GM23338 (cell line): Measurements from ENCODE around the gene ITPR3. TPM values are rescaled to one million over a fixed set of nuclear protein-coding genes. Genes with fewer than 3 reads are reported as not detected.

Experiments used
- CREB1 ChIP-seq: fragments of 250-450 bp; sonication (Bioruptor Pico); IDR thresholded peaks from 2 replicates; pipeline ENCODE4 v1.5.0; 2020; ENCODE audit warnings: low read depth, mild to moderate bottlenecking, moderate library complexity
- EZH2phosphoT487 ChIP-seq: fragments of 200-600 bp; sonication (generic); IDR thresholded peaks from one replicate; pipeline ENCODE4 v1.8.1; 2018; ENCODE audit warnings: antibody characterized with exemption; ENCODE audit not compliant: unreplicated experiment
- JUNB ChIP-seq: IDR thresholded peaks from one replicate; pipeline ENCODE4 v1.6.1; 2016; ENCODE audit warnings: antibody characterized with exemption; ENCODE audit not compliant: unreplicated experiment
- NANOG ChIP-seq: IDR thresholded peaks from 2 replicates; pipeline ENCODE4 v1.6.1; 2016; ENCODE audit warnings: antibody characterized with exemption, borderline replicate concordance
- POLR2AphosphoS5 ChIP-seq: IDR thresholded peaks from 2 replicates; pipeline ENCODE4 v1.6.1; 2016; ENCODE audit warnings: antibody characterized with exemption, low read depth
- ZNF114 ChIP-seq: fragments of 250-450 bp; sonication (Bioruptor Pico); IDR thresholded peaks from 2 replicates; pipeline ENCODE4 v1.5.0; 2020; ENCODE audit warnings: mild to moderate bottlenecking, moderate library complexity
- ZNF331 ChIP-seq: fragments of 250-450 bp; sonication (Bioruptor Pico); IDR thresholded peaks from 2 replicates; pipeline ENCODE4 v1.5.0; 2020; ENCODE audit warnings: low read depth, mild to moderate bottlenecking, moderate library complexity
- polyA plus RNA-seq: library from polyadenylated mRNA; unstranded; fragments of >200 nt; fragmentation: Nextera tagmentation; extraction: Ambion mirVana; gene quantifications from 2 replicates; pipeline ENCODE4 v1.2.1, GENCODE V29; 2016
- total RNA-seq: library from RNA; depleted of rRNA; stranded (reverse); fragments of >200 nt; shearing (Covaris generic); gene quantifications from 2 replicates; pipeline ENCODE4 v1.2.3, GENCODE V29; 2014
- TF ChIP-seq, protein P1 (sequence below): fragments of 250-450 bp; sonication (Bioruptor Pico); IDR thresholded peaks from 2 replicates; pipeline ENCODE4 v1.5.0; 2020; ENCODE audit warnings: mild to moderate bottlenecking, moderate library complexity
- TF ChIP-seq, protein P2 (sequence below): IDR thresholded peaks from one replicate; pipeline ENCODE4 v1.6.1; 2018; ENCODE audit warnings: antibody characterized with exemption; ENCODE audit not compliant: unreplicated experiment
- TF ChIP-seq, protein P3 (sequence below), 2 experiments: fragments of 200-600 bp in 1 of 2; sonication (generic) in 1 of 2; conservative IDR thresholded peaks; 2 replicates each; pipeline versions ENCODE4 v1.5.1 to v1.6.1; 2016 to 2017; ENCODE audit warnings: antibody characterized with exemption in 2 of 2, low read depth in 2 of 2, mild to moderate bottlenecking in 2 of 2, moderate library complexity in 1 of 2

The ITPR3 gene
- total and polyA plus RNA-seq, 2 experiments from 2014 or later, result 7.3 to 31.9 TPM

DNA sequence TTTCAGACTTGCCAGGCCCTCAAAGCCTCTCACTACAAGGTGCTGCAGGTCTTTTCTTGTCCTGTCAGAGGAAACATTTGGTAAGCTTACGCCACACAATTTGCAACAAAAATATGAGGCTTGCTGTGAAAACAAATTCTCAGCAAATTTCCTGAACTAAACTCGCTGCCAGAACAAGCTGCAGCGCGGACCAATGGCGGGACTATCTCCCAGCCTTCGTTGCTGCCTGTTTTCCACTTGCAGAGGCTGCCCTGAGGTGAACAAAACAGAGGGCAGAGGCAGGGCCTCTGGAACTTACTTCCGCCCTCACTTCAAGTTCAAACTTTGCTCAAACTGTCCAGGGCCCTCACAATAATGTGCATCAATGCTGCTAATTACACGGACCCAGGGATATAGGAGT, 78.0 kb downstream of the ITPR3 start (continued):
- TF ChIP-seq, protein P1, sequence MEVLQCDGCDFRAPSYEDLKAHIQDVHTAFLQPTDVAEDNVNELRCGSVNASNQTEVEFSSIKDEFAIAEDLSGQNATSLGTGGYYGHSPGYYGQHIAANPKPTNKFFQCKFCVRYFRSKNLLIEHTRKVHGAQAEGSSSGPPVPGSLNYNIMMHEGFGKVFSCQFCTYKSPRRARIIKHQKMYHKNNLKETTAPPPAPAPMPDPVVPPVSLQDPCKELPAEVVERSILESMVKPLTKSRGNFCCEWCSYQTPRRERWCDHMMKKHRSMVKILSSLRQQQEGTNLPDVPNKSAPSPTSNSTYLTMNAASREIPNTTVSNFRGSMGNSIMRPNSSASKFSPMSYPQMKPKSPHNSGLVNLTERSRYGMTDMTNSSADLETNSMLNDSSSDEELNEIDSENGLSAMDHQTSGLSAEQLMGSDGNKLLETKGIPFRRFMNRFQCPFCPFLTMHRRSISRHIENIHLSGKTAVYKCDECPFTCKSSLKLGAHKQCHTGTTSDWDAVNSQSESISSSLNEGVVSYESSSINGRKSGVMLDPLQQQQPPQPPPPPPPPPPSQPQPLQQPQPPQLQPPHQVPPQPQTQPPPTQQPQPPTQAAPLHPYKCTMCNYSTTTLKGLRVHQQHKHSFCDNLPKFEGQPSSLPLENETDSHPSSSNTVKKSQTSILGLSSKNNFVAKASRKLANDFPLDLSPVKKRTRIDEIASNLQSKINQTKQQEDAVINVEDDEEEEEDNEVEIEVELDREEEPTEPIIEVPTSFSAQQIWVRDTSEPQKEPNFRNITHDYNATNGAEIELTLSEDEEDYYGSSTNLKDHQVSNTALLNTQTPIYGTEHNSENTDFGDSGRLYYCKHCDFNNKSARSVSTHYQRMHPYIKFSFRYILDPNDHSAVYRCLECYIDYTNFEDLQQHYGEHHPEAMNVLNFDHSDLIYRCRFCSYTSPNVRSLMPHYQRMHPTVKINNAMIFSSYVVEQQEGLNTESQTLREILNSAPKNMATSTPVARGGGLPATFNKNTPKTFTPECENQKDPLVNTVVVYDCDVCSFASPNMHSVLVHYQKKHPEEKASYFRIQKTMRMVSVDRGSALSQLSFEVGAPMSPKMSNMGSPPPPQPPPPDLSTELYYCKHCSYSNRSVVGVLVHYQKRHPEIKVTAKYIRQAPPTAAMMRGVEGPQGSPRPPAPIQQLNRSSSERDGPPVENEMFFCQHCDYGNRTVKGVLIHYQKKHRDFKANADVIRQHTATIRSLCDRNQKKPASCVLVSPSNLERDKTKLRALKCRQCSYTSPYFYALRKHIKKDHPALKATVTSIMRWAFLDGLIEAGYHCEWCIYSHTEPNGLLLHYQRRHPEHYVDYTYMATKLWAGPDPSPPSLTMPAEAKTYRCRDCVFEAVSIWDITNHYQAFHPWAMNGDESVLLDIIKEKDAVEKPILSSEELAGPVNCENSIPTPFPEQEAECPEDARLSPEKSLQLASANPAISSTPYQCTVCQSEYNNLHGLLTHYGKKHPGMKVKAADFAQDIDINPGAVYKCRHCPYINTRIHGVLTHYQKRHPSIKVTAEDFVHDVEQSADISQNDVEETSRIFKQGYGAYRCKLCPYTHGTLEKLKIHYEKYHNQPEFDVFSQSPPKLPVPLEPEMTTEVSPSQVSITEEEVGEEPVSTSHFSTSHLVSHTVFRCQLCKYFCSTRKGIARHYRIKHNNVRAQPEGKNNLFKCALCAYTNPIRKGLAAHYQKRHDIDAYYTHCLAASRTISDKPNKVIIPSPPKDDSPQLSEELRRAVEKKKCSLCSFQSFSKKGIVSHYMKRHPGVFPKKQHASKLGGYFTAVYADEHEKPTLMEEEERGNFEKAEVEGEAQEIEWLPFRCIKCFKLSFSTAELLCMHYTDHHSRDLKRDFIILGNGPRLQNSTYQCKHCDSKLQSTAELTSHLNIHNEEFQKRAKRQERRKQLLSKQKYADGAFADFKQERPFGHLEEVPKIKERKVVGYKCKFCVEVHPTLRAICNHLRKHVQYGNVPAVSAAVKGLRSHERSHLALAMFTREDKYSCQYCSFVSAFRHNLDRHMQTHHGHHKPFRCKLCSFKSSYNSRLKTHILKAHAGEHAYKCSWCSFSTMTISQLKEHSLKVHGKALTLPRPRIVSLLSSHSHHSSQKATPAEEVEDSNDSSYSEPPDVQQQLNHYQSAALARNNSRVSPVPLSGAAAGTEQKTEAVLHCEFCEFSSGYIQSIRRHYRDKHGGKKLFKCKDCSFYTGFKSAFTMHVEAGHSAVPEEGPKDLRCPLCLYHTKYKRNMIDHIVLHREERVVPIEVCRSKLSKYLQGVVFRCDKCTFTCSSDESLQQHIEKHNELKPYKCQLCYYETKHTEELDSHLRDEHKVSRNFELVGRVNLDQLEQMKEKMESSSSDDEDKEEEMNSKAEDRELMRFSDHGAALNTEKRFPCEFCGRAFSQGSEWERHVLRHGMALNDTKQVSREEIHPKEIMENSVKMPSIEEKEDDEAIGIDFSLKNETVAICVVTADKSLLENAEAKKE (CRISPR knock-in tag), result no peak
- TF ChIP-seq ZNF331 (CRISPR knock-in tag) (no peak), NANOG (no peak), JUNB (no peak), POLR2AphosphoS5 (no peak), ZNF114 (CRISPR knock-in tag) (no peak), EZH2phosphoT487 (no peak), CREB1 (CRISPR knock-in tag) (no peak)
- TF ChIP-seq, protein P2, sequence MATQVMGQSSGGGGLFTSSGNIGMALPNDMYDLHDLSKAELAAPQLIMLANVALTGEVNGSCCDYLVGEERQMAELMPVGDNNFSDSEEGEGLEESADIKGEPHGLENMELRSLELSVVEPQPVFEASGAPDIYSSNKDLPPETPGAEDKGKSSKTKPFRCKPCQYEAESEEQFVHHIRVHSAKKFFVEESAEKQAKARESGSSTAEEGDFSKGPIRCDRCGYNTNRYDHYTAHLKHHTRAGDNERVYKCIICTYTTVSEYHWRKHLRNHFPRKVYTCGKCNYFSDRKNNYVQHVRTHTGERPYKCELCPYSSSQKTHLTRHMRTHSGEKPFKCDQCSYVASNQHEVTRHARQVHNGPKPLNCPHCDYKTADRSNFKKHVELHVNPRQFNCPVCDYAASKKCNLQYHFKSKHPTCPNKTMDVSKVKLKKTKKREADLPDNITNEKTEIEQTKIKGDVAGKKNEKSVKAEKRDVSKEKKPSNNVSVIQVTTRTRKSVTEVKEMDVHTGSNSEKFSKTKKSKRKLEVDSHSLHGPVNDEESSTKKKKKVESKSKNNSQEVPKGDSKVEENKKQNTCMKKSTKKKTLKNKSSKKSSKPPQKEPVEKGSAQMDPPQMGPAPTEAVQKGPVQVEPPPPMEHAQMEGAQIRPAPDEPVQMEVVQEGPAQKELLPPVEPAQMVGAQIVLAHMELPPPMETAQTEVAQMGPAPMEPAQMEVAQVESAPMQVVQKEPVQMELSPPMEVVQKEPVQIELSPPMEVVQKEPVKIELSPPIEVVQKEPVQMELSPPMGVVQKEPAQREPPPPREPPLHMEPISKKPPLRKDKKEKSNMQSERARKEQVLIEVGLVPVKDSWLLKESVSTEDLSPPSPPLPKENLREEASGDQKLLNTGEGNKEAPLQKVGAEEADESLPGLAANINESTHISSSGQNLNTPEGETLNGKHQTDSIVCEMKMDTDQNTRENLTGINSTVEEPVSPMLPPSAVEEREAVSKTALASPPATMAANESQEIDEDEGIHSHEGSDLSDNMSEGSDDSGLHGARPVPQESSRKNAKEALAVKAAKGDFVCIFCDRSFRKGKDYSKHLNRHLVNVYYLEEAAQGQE, result no peak
- TF ChIP-seq, protein P3, sequence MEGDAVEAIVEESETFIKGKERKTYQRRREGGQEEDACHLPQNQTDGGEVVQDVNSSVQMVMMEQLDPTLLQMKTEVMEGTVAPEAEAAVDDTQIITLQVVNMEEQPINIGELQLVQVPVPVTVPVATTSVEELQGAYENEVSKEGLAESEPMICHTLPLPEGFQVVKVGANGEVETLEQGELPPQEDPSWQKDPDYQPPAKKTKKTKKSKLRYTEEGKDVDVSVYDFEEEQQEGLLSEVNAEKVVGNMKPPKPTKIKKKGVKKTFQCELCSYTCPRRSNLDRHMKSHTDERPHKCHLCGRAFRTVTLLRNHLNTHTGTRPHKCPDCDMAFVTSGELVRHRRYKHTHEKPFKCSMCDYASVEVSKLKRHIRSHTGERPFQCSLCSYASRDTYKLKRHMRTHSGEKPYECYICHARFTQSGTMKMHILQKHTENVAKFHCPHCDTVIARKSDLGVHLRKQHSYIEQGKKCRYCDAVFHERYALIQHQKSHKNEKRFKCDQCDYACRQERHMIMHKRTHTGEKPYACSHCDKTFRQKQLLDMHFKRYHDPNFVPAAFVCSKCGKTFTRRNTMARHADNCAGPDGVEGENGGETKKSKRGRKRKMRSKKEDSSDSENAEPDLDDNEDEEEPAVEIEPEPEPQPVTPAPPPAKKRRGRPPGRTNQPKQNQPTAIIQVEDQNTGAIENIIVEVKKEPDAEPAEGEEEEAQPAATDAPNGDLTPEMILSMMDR (conservative IDR thresholded peaks at IDR 0.05; ENCODE audit: low read depth in 2 of 2), result no peak
